HPDE6-E6E7 (cell line): ENCODE measurements around the gene NDUFV3.
"Not testable (repeated sequence)": the region's sequence is repeated elsewhere in the genome, so short reads cannot be mapped to it uniquely, and the experiment has no call there.

Experiments used
- DNase-seq: peaks from one replicate; pipeline ENCODE4 v3.0.0; 2011; ENCODE audit warnings: missing footprints; ENCODE audit errors: extremely low spot score

Gene NDUFV3

GRCh38 chr21:42892582-42892930, 553 bp upstream of the NDUFV3 start:
- DNase-seq: no peak

GRCh38 chr21:42900446-42900845, 7.3 kb downstream of the NDUFV3 start:
- DNase-seq: no peak

DNA sequence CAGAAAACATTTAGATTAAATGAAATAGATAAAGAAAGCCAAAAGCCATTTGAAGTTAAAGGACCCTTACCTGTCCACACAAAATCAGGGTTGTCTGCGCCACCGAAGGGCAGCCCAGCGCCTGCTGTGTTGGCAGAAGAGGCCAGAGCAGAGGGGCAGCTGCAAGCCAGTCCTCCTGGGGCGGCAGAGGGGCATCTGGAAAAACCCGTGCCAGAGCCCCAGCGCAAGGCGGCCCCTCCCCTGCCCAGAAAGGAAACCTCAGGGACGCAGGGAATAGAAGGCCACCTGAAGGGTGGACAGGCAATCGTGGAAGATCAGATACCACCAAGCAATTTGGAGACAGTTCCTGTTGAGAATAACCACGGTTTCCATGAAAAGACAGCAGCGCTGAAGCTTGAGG, 10.7 kb downstream of the NDUFV3 start:
- no peak for DNase-seq

GRCh38 chr21:42905195-42905594, 12.1 kb downstream of the NDUFV3 start:
- DNase-seq: no peak

- DNase-seq: no peak
Measured at GRCh38 chr21:42906233-42906632, 13.1 kb downstream of the NDUFV3 start.

DNA sequence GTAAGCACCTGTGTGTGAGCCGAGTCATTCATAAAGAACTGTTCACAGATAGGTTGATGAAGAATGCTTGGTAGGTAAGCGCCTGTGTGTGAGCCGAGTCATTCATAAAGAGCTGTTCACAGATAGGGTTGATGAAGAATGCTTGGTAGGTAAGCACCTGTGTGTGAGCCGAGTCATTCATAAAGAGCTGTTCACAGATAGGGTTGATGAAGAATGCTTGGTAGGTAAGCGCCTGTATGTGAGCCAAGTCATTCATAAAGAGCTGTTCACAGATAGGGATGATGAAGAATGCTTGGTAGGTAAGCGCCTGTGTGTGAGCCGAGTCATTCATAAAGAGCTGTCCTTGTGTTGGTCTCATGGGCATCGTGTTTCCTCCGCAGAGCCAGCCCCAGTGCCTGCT, 15.4 kb downstream of the NDUFV3 start:
- not testable (repeated sequence) for DNase-seq

- DNase-seq: not testable (repeated sequence)
Measured at GRCh38 chr21:42911920-42912319, 18.8 kb downstream of the NDUFV3 start.

DNA sequence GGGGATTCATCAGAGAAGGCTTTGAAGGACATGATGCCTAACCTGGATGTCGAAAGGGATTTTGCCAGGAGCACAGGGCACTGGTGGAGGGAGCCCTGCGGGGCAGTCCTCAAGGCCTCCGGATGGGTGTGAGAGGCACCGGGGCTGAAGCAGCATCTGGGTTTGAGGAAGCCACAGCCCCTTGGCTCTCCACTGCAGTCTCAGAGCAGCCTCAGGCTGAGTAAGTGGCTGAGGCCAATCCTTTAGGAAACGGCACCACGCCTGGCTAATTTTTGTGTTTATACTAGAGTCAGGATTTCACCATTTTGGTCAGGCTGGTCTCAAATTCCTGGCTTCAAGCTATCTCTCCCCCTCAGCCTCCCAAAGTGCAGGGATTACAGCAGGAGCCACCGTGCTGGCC, 20.4 kb downstream of the NDUFV3 start:
- DNase-seq: no peak

GRCh38 chr21:42918291-42918690, 25.2 kb downstream of the NDUFV3 start:
- no peak for DNase-seq

DNA sequence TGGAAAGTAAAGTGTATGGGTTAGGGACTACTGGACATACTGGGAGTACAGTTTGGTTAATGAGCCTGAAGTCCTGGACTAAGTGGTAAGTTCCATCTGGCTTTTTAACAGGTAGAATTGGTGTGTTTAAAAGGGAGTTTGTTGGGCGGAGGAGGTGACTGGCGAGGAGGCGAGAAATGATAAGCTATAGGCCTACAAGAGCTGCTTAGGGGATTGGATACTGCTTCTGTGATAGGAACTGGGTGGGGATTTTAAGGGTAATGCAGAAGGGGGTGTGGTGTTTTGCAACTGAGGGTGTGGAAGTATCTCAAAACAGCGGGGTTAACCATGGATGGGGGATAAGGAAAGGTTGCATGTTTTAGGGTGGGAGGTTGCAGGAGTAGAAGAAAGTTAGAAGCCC, 28.8 kb downstream of the NDUFV3 start:
- DNase-seq: no peak

GRCh38 chr21:42922918-42923317, 29.8 kb downstream of the NDUFV3 start:
- DNase-seq: no peak

DNA sequence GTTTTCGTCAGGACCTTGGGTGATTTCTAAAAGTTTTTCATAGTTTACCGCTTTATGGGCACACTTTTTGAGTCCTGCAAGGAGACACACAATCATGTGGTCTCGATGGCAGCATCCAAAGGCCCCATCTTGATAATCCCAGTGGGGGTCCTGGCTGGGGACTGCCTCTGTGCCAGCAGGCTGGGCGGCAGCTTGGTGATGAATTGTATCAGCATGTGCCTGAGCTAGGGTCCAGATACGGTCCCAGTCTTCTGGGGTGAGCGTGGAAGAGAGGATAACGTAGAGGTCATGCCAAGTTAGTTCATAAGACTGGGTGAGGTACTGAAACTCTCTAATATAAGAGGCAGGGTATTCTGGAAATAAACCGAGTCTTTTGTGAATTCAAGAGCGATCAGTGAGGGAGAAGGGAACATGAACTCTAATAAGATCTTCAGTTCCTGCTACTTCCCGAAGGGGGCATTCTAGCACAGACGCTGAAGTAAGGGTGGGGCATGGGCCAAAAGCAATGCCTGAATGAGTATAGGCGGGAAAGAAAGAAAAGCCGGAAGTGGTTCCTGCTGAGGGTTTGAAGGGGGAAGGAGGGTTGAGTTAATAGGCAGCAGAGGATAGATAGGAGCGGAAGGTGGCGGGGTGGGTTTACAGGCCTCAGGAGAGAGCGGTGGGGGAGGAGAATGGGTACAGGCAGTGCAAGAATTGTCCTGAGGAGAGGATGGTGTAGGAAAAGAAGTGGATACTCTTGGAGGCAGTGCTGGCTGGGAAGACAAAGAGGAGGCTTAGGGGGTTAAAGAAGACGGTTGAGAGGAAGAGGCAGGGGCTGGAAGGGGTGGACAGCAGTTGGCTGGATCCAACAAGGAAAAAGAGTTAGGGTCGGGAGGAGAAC, 30.7 kb downstream of the NDUFV3 start:
- peak; percentile 86 for DNase-seq

- DNase-seq: no peak
Measured at GRCh38 chr21:42924433-42924751, 31.3 kb downstream of the NDUFV3 start.

GRCh38 chr21:42925114-42925926, 32.2 kb downstream of the NDUFV3 start, which contains the start of gene ERVH48-1:
ERVH48-1 (minus strand) TSS chr21:42925630; CDS start chr21:42919006, 6,624 bp downstream.
- DNase-seq: no peak

DNA sequence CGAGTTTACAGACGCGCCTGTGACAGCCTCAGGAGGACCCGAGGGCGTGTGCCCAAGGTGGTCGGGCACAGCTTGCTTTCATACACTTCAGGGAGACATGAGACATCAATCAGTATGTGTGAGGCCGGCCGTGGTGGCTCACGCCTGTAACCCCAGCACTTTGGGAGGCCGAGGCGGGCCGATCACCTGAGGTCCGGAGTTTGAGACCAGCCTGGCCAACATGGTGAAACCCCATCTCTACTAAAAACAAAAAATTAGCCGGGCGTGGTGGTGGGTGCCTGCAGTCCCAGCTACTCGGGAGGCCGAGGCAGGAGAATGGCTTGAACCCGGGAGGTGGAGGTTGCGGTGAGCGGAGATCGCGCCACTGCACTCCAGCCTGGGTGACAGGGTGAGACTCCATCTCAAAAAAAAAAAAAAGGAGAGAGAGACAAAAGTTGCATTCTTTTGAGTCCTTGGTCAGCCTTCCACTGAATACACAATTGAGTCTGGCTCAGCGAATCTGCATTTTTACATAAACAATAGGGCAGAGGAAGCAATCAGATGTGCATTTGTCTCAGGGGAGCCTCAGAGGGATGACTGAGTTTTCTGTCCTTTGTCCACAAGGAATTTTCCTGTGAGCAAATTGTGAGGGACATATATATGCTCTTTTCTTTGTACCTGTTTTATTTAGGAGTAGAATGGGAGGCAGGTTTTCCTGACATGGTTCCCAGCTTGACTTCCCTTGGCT, 34.5 kb downstream of the NDUFV3 start:
- DNase-seq: not testable (repeated sequence)

DNA sequence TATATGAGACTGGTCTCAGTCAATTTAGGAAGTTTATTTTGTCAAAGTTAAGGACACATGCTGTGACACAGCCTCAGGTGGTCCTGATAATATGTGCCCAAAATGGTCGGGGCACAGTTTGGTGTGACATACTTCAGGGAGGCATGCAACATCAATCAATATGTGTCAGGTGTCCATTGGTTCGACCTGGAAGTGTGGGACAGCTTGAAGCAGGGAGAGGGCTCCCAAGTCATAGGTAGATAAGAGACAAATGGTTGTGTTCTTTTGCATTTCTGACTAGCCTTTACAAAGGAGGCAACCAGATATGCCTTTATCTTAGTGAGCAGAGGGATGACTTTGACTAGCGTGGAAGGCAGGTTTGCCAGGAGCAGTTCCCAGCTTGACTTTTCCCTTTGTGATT, 36.9 kb downstream of the NDUFV3 start:
- DNase-seq: no peak

DNA sequence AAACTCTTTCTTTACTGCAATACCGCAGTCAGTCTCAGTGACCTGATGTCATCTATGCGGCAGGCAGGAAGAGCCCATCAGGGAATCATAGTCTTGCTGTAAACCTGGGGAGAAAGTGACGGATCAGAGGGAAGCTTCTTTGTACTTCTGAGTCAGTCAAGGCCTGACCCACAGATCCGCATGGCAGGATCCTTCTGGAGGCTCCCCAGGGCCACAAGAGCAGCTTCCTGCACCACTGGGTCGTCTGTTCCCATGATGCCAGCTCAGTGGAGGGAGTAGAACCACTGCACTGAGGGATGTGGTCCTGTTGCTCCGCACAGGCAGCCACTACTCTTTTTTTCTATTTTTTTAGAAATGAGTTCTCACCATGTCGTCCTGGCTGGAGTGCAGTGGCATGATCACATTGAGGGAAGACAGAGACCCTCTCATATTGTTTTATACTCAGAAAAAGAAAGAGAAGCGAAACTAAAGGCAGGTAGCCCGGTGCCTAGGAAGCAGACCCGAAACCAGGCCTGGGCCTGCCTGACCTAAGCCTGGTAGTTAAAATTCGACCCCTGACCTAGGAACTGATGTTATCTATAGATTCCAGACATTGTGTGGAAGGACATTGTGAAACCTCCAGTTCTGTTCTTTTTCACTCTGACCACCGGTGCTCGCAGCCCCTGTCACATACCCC, 38.6 kb downstream of the NDUFV3 start:
- no peak for DNase-seq

- DNase-seq: not testable (repeated sequence)
Measured at GRCh38 chr21:42932378-42933136, 39.4 kb downstream of the NDUFV3 start.

GRCh38 chr21:42933137-42933970, 40.2 kb downstream of the NDUFV3 start:
- DNase-seq: not testable (repeated sequence)

GRCh38 chr21:42933973-42934372, 40.9 kb downstream of the NDUFV3 start:
- not testable (repeated sequence) for DNase-seq
